ENCODE results near the gene MAEA.

DNA sequence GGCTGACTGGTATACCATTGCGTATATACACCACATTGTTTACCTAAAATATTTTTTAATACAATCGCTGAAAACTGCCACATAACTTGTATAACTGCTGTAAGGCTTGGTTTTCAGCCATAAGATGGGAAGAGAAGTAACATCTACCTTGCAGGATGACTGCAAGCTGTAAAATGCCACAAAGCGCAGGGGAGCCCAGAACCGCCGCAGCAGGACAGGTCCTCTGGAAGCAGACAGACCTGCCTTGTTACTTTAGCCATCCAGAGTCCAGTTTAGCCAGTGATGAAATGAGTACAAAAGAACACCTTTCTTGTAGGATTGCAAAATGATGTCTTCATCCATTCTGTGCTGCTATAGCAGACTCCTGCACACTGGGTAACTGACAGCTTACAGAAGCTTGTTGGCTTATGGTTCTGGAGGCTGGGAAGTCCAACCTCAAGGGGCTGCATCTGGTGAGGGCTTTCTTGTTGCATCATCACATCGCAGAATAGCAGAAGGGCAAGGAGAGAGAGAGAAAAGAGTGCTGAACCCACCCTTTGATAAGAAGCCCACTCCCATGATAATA lies 36.7 kb upstream of the MAEA start:
- TF ChIP-seq CTCF (IDR thresholded peaks at IDR 0.05; ENCODE audit: poor library complexity) (no peak), EZH2 (IDR thresholded peaks at IDR 0.05; ENCODE audit: borderline replicate concordance) (no peak)
